Measurements from ENCODE around the gene TIAM2.

GRCh38 chr6:155001482-155001881, 6.4 kb downstream of the TIAM2 start:
- no peak for TF ChIP-seq CTCF (IDR thresholded peaks at IDR 0.05)
- no peak for TF ChIP-seq EP300 (IDR thresholded peaks at IDR 0.05)
- no peak for TF ChIP-seq POLR2AphosphoS5 (IDR thresholded peaks at IDR 0.05)
- TF ChIP-seq POLR2A (IDR thresholded peaks at IDR 0.05) = no peak

Measured in upper lobe of left lung (tissue), 4 donors.